Measurements from ENCODE around the gene AGTR1.
"Not testable (repeated sequence)": the region's sequence is repeated elsewhere in the genome, so short reads cannot be mapped to it uniquely, and the experiment has no call there.

The AGTR1 gene

GRCh38 chr3:148758303-148758884, 60.7 kb downstream of the AGTR1 start:
- DNase-seq (ENCODE audit: low read depth in 3 of 3) = no peak

DNA sequence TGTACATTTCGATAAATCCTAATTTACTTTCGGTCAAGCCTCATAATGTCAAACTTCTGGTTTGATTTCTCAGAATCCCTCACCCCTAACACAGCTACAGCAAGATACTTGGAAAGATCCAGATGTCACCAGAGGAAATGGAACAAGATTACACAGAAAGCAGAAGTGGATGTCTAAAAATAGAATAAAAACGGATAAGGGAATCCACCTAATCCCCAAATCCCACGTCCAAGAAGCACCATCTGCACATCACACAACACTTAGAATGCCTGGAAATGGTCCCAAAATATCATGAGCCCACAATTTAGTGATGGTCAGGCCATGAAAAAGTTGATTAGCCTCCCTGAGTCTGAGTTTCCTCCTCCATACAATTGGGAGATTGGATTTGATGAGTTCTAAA, 61.7 kb downstream of the AGTR1 start:
- DNase-seq (ENCODE audit: low read depth in 3 of 3) = no peak

- no peak for DNase-seq (ENCODE audit: low read depth in 3 of 3)
Observed at GRCh38 chr3:148763156-148763680, 65.5 kb downstream of the AGTR1 start.

- DNase-seq (ENCODE audit: low read depth in 3 of 3) = no peak
Observed at GRCh38 chr3:148763986-148764935, 66.6 kb downstream of the AGTR1 start.

DNA sequence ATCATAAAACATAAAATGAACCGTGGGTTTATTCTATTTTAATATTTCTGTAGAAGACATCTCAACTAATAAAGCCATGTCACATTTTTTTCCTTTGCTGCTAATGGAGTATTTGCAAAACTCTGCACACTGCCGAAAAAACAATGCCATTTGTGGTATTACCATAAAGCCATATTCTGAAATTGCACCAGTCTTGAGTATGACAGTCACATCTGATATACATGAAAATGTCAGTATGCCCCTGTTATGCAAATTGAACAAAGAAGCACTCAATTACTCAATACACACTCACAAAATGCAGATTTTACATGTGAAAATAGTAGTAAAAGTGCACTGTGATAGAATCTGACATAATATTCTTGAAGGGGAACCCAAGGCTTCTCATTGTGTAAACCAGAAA, 74.7 kb downstream of the AGTR1 start:
- no peak for DNase-seq (ENCODE audit: low read depth in 3 of 3)

DNA sequence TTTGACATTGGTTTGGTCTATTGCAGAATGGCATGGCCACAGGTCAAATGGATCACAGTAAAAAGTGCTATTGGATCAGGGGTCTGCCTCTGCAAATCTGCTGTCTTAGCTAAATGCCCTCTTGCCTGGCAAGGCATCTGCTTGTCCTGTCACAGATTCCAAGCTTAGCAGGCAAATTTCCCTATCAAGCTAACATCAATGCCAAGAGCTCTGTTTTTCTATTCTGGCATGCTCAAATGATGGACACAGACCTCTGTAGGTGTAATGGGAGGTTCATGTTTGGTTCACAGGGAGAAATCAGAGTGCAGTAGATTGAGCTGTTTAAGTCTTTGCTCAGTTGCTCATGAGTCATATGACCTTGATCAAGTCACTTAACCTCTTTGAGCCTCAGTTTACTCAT, 75.1 kb downstream of the AGTR1 start:
- DNase-seq (ENCODE audit: low read depth in 3 of 3) = no peak

- no peak for DNase-seq (ENCODE audit: low read depth in 3 of 3)
Observed at GRCh38 chr3:148773805-148774204, 76.1 kb downstream of the AGTR1 start.

- DNase-seq (ENCODE audit: low read depth in 3 of 3) = no peak
Observed at GRCh38 chr3:148778926-148779325, 81.2 kb downstream of the AGTR1 start.

DNA sequence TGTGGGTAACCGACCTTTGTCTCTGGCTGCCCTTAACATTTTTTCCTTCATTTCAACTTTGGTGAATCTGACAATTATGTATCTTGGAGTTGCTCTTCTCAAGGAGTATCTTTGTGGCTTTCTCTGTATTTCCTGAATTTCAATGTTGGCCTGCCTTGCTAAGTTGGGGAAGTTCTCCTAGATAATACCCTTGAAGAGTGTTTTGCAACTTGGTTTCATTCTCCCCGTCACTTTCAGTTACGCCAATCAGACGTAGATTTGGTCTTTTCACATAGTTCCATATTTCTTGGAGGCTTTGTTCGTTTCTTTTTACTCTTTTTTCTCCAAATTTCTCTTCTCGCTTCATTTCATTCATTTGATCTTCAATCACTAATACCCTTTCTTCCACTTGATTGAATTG, 87.3 kb downstream of the AGTR1 start:
- not testable (repeated sequence) for DNase-seq (ENCODE audit: low read depth in 3 of 3)

- not testable (repeated sequence) for DNase-seq (ENCODE audit: low read depth in 3 of 3)
Observed at GRCh38 chr3:148786159-148786558, 88.5 kb downstream of the AGTR1 start.

DNA sequence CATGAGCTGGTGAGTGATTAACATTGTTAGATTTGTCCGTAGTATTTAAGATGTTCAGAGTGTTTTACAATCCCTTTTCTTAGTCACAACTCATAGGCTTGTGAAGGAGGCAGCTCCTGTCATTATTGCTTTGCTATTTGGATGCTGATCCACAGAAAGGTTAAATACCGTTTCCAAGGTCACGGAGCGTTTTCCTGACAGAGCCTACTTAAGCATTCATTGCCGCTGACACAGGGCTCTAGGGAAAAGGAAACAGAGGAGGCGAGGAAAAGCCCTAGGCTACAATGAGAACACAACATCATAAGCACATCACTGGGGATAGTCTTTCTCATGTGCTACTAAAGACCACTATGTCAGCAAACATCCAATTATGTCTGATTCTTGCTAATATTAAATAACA, 91.4 kb downstream of the AGTR1 start:
- no peak for DNase-seq (ENCODE audit: low read depth in 3 of 3)

- DNase-seq (ENCODE audit: low read depth in 3 of 3) = no peak
Observed at GRCh38 chr3:148789906-148790305, 92.2 kb downstream of the AGTR1 start.

- no peak for DNase-seq (ENCODE audit: low read depth in 3 of 3)
Observed at GRCh38 chr3:148790370-148790769, 92.7 kb downstream of the AGTR1 start.

- no peak for DNase-seq (ENCODE audit: low read depth in 3 of 3)
Observed at GRCh38 chr3:148790851-148791735, 93.4 kb downstream of the AGTR1 start.

DNA sequence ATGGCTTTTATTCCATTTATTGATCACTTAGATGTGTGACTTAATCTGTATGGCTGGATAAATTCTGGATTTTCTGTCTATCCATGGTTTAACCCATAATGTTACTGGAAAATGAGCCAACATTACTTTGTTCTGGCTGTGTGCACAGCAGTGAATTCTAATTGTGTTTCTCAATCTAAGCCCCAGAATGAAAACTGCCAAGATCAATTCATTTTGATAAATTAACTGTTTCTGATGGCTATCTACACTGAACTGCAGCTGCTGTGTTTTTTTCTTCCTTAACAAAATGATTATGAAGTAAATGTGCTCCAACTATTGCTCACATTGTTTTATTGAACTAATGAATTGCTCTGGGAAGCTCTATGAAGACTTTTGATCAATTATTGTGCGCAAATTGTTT, 94.2 kb downstream of the AGTR1 start:
- no peak for DNase-seq (ENCODE audit: low read depth in 3 of 3)

DNA sequence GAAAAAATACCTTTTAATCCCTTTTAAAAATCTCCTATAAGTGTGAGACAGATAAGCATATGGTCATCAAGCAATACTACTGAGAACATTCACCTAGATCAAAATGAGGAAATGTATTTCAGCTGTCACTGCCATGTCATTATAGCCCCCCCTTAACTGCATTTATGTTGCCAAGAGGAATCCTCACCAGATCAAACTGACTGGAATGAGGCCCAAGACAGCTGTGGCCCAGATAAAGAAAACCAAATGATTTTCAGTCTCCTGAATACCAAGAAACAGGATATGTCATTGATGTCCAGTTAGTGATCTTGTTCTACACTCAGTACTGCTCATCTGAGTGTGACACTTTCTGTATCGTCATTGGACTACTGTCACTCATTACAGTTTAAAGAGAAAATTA, 94.8 kb downstream of the AGTR1 start:
- DNase-seq (ENCODE audit: low read depth in 3 of 3) = no peak

All from stimulated activated CD4-positive, alpha-beta T cell treated with anti-CD3 and anti-CD28 coated beads, TNF-alpha, amount 100 ng/mL, for 24 hours (primary cell).